HG02763 (cell line): ENCODE data around the gene HAPLN1.
"Not testable (repeated sequence)": the region's sequence is repeated elsewhere in the genome, so short reads cannot be mapped to it uniquely, and the experiment has no call there.

Source experiments
- ATAC-seq: cut with Tn5 transposase; IDR thresholded peaks from one replicate; pipeline ENCODE4 v1.9.1; 2021; ENCODE audit warnings: mild to moderate bottlenecking, moderate library complexity; ENCODE audit not compliant: unreplicated experiment

HAPLN1 gene

DNA sequence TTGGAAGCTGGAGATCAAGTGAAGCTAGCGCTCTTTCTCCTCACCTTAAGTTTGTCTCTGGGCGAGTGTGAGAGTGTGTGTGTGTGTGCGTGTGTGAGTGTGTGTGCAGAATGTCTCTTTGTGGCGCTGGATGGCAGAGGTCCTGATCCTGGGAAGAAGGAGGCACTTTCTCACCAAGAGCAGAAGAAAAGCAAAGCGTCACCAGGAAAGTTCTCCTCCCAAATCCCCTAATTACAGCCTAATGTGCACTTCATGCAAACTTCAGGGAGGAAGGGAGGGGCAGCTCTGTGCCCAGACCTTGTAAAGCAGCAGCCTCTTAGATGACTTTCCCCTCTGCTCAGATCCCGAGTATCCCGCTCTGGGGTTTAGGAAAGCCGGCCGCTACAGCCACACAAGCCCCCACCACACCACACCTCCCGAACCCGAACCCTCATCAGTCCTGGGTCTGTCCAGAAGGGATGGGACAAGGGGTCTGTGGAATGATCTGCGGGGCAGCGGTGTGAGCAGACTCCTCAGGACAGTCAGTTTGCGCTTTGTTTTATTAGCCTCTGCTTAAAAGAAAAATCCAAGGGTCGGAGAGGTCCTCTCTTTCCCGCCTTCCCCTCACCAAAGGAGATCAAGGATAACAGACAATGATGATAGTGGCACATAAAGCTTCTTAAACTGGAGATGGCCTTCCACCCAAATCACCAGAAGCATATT, at the start of gene HAPLN1:
Gene HAPLN1 (minus strand): TSS at position 20 of the 702 bp plus-strand sequence. CDS start 47,332 bp downstream, outside the sequence.
- ATAC-seq = no peak

- ATAC-seq = no peak
These were observed 46.8 kb upstream of the HAPLN1 start for GRCh38 chr5:83767409-83767992.

- ATAC-seq = no peak
These were observed 43.4 kb upstream of the HAPLN1 start for GRCh38 chr5:83764101-83764500.

- ATAC-seq = no peak
These were observed 39.9 kb upstream of the HAPLN1 start for GRCh38 chr5:83760579-83760978.

GRCh38 chr5:83752700-83753099, 32.0 kb upstream of the HAPLN1 start:
- ATAC-seq = no peak

DNA sequence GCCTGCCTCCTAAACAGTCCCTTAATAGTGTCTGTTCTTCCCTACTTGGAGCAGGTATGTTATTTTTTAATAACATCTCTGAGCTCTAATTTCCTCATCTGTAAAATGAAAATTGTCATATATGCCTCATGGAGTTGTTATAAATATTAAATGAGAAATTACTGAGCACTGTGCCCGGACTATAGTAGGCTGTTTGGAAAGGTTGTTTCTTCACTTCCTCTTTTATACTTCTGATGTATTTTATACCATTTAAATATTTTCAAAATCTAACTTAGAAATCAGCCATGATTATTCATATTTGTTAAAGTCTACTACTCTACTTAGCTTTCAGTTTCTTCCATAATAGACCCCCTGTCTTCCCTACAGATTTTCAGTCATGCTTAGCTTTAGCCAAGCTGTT, 30.5 kb upstream of the HAPLN1 start:
- no peak for ATAC-seq

- ATAC-seq = no peak
These were observed 30.1 kb upstream of the HAPLN1 start for GRCh38 chr5:83750749-83751148.

GRCh38 chr5:83745816-83746215, 25.2 kb upstream of the HAPLN1 start:
- ATAC-seq = no peak

- ATAC-seq = no peak
These were observed 24.2 kb upstream of the HAPLN1 start for GRCh38 chr5:83744821-83745220.

GRCh38 chr5:83742089-83742488, 21.4 kb upstream of the HAPLN1 start:
- ATAC-seq = no peak

DNA sequence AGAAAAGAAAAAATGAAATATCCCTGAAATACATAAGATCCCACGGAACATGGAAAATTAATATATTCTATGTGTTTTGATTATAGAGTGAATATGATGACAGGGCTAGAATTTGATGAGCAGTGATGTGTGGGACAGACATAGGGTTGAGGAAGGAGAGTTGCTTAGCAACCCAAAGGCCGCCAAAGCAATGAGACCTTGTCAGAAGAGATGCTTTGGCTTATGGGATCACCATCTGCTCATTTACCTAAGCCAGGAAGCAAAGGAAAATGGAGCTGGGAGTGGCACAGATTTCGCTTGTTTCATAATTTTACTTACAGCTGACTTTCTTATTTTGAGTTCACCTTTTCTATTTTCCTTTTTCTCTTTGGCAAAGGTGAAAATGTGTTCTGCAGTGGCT, 20.9 kb upstream of the HAPLN1 start:
- no peak for ATAC-seq

DNA sequence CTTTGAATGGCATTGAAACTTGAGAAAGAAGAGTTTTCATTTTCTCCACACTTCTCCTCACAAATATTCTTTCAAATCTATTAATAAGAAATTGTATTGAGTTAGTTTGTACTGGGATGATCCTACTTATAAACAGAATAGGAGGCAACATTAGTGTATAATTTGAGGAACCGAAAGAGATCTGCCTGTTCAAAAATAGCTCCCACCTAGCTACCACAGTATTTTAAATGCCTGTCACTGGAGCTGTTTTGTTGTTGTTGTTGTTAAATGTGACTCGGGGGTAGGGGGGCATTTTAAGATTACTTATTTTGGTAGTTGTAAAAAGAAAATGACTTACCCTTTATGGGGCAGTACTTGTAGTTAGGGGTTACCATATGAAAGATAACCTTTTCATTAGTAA, 20.1 kb upstream of the HAPLN1 start:
- peak; percentile 60 for ATAC-seq

DNA sequence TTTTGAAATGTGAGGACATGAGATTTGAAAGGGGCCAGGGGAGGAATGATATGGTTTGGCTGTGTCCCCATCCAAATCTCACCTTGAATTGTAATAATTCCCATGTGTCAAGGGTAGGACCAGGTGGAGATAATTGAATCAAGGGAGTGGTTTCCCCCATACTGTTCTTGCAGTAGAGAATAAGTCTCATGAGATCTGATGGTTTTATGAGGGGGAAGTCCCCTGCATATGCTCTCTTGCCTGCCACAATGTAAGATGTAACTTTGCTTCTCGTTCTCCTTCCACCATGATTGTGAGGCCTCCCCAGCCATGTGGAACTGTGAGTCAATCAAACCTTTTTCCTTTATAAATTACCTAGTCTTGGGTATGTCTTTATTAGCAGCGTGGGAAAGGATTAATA, 15.5 kb upstream of the HAPLN1 start:
- not testable (repeated sequence) for ATAC-seq

DNA sequence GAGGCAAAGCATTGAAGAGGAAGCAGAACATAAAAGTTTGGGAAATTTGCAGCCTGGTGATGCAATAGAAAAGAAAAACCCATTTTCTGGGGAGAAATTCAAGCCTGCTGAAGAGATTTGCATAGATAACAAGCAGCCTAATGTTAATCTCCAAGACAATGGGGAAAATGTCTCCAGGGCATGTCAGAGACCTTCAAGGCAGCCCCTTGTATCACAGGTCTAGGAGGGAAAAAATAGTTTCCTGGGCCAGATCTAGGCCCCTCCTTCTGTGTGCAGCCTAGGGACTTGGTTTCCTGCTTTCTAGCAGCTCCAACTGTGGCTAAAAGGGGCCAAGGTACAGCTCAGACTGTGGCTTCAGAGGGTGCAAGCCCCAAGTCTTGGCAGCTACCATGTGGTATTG, 14.4 kb upstream of the HAPLN1 start:
- not testable (repeated sequence) for ATAC-seq

- ATAC-seq = no peak
These were observed 11.0 kb upstream of the HAPLN1 start for GRCh38 chr5:83731638-83732037.

DNA sequence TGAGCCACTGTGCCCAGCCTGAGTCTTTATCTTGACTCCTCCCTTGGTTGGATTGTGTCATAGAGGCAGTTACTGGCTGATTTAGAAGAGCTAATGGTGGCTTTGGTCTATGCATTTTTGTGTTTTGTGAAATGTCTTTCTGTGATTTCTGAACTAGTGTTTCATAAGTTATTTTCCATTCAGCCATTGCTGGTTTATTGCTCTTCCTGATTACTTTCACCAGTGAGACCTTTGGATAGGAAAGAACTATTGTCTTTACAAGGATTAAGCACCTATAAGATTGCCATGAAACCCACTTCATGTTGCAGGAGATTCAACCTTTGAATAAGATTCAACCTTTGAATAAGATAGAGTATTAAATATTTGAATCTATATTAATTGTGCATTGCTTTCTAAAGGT, 8.7 kb upstream of the HAPLN1 start:
- ATAC-seq = no peak

DNA sequence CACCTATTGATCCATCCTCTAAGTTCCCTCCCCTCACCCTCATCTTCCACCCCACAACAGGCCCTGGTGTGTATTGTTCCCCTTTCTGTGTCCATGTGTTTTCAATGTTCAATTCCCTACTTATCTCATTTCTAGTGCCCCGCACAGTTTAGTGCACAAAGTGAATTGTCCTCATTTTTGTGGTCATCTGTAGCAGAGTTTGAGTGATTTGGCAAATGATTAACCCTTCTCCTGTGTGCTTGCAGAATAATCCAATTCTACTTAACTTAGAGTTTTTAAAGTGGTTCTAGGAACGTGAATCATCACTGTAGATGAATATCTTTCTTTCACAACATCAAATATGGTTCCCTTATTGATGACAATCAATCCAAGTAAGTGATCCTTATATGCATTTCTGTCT, 6.3 kb upstream of the HAPLN1 start:
- no peak for ATAC-seq

GRCh38 chr5:83724935-83725334, 4.3 kb upstream of the HAPLN1 start:
- ATAC-seq = no peak

GRCh38 chr5:83724001-83724400, 3.3 kb upstream of the HAPLN1 start:
- no peak for ATAC-seq

GRCh38 chr5:83723031-83723430, 2.4 kb upstream of the HAPLN1 start:
- ATAC-seq = no peak

- ATAC-seq = no peak
These were observed 1.6 kb upstream of the HAPLN1 start for GRCh38 chr5:83721953-83722901.
